ENCODE data around the gene CFAP53. TPM values are rescaled to one million over a fixed set of nuclear protein-coding genes. Genes with fewer than 3 reads are reported as not detected.
A peak's percentile ranks its signal among the peaks of the same experiment; 100 is the strongest.

Gene CFAP53
- total and polyA plus RNA-seq, 2 of the 4 experiments (the other 2 are of a cell fraction): under 0.01 to 0.12 TPM

- Histone ChIP-seq H4K5ac (ENCODE audit: low read depth, low read length) (peak overlapping the region; percentile 88), H3K9me1 (ENCODE audit: insufficient read depth, low read length) (peaks cover 12% of the 10 kb centered on the region; the same call in 1 of the 2 replicates), H3K23ac (ENCODE audit: low read depth, low read length) (peak overlapping the region; percentile 95), H2BK15ac (ENCODE audit: low read depth, low read length) (no peak overlapping the region), H2BK20ac (ENCODE audit: low read depth, low read length) (no peak overlapping the region), H2BK120ac (ENCODE audit: low read depth, low read length) (no peak overlapping the region), H4K8ac (ENCODE audit: low read depth in 2 of 2, low read length in 2 of 2) (peak overlapping the region; percentile 85 to 97), H2AK9ac (replicated peaks; ENCODE audit: low read depth, low read length, poor library complexity) (peak overlapping the region; percentile 97), H3K36me3 (ENCODE audit: control insufficient read depth, insufficient read depth, low read length) (peaks cover 51% of the 10 kb centered on the region), H3K18ac (ENCODE audit: low read depth, low read length) (peak overlapping the region; percentile 83), H2BK5ac (ENCODE audit: low read depth, low read length, poor library complexity, severe bottlenecking) (peak overlapping the region; percentile 90), H3K14ac (replicated peaks; ENCODE audit: low read depth, low read length) (peak overlapping the region; percentile 97), H3K4ac (ENCODE audit: low read depth, low read length) (peak overlapping the region; percentile 96), H2AFZ (replicated peaks; ENCODE audit: low read length, poor library complexity) (peak overlapping the region; percentile 99), H3K56ac (ENCODE audit: extremely low read depth, insufficient read depth, low read length) (peak overlapping the region; percentile 74), H3K27ac (ENCODE audit: insufficient read depth, low read length) (peak overlapping the region; percentile 94), H3K79me1 (ENCODE audit: low read depth in 1 of 2, low read length in 2 of 2) (peaks cover 16 to 48% of the 10 kb centered on the region in 2 experiments), H3K9me3 (ENCODE audit: control insufficient read depth, insufficient read depth, low read length) (no peaks in the 10 kb centered on the region), H3K9ac (ENCODE audit: low read depth, low read length) (peak overlapping the region; percentile 98), H3K4me2 (ENCODE audit: low read depth, low read length) (peak overlapping the region; percentile 93), H4K20me1 (ENCODE audit: insufficient read depth, low read length) (peaks cover 6% of the 10 kb centered on the region; the same call in 1 of the 2 replicates), H3K4me1 (ENCODE audit: control insufficient read depth, insufficient read depth, low read length) (peaks cover 6% of the 10 kb centered on the region), H3K27me3 (ENCODE audit: control insufficient read depth, insufficient read depth, low read length) (no peaks in the 10 kb centered on the region), H3K4me3 (ENCODE audit: insufficient read depth, low read depth, low read length) (peak overlapping the region; percentile 80), H4K91ac (ENCODE audit: insufficient read depth, low read depth, low read length) (peak overlapping the region; percentile 91), H2AK5ac (ENCODE audit: low read depth, low read length) (peak overlapping the region; percentile 84)
- no peak for ATAC-seq (ENCODE audit: low read depth)
- POLR2A ChIA-PET (ENCODE audit: unreplicated experiment): no interaction called here
- intact Hi-C loops (cut with micrococcal nuclease): loop anchor here (1.0 to 10.0 kb wide), 2 partner anchors 14 to 786 kb away; partner anchors contain the start of genes CFAP53 and RPL17
- no TSS peak for BruUV-seq (replicated peaks)
- in situ Hi-C loops (cut with MboI; ENCODE audit: low sequenced_read_pairs): loop anchor here (25.0 kb wide), 2 partner anchors 756 to 1644 kb away; partner anchors contain the start of gene SMAD4
- no peak for DNase-seq
- CTCF ChIA-PET: no interaction called here
- dilution Hi-C loops (cut with HindIII; ENCODE audit: low sequenced_read_pairs, unreplicated experiment): no loop called here
- WGBS, 2 experiments (ENCODE audit: extremely low coverage in 2 of 2, insufficient read length in 1 of 2): 0% methylated on average over 9 of the region's 16 CpGs; no CpG with 5 or more reads in 1 of the 2 experiments
- no peak for TF ChIP-seq BHLHE40 (IDR thresholded peaks at IDR 0.05; ENCODE audit: low read depth, low read length)
- TF ChIP-seq POLR2A (IDR thresholded peaks at IDR 0.05; ENCODE audit: low read depth, low read length): no peak
- TF ChIP-seq RCOR1 (IDR thresholded peaks at IDR 0.05; ENCODE audit: insufficient replicate concordance, low read length): no peak
- no peak for TF ChIP-seq RAD21 (IDR thresholded peaks at IDR 0.05; ENCODE audit: low read length)
- TF ChIP-seq MAFK (IDR thresholded peaks at IDR 0.05; ENCODE audit: low read depth, low read length): peak; percentile 32; the same call in 1 of the 2 replicates
- TF ChIP-seq FOS (IDR thresholded peaks at IDR 0.05; ENCODE audit: low read depth, low read length): no peak
- no peak for TF ChIP-seq SMC3 (IDR thresholded peaks at IDR 0.05; ENCODE audit: low read depth, low read length)
- TF ChIP-seq CEBPB (IDR thresholded peaks at IDR 0.05; ENCODE audit: low read depth, low read length): no peak
Observed at GRCh38 chr18:50280707-50281294, 14.5 kb upstream of the CFAP53 start.
